Vagina (tissue), 2 donors: Measurements from ENCODE around the gene FAF1. TPM values are rescaled to one million over a fixed set of nuclear protein-coding genes. Genes with fewer than 3 reads are reported as not detected.
A peak's percentile ranks its signal among the peaks of the same experiment; 100 is the strongest.
"Not testable (repeated sequence)": the region's sequence is repeated elsewhere in the genome, so short reads cannot be mapped to it uniquely, and the experiment has no call there.

Source experiments
- DNase-seq, 2 donors: peaks; one replicate each; pipeline ENCODE4 v3.0.0-alpha.2; 2017; ENCODE audit errors: extremely low spot score in 2 of 2
- H3K27ac ChIP-seq: fragments of 200-600 bp; sonication (generic); one replicate; pipeline ENCODE4 v1.5.1; 2019
- H3K27me3 ChIP-seq: fragments of 200-600 bp; sonication (generic); one replicate; pipeline ENCODE4 v1.5.1; 2019
- H3K36me3 ChIP-seq, 2 donors: fragments of 200-600 bp; sonication (generic); one replicate each; pipeline ENCODE4 v1.5.1; 2017 to 2019
- H3K4me1 ChIP-seq: fragments of 200-600 bp; sonication (generic); one replicate; pipeline ENCODE4 v1.5.1; 2019
- H3K4me3 ChIP-seq, 2 donors: fragments of 200-600 bp; sonication (generic); 1 replicate in 1 of 2; 2 replicates in 1 of 2; pipeline ENCODE4 v1.5.1; 2016 to 2019
- H3K9me3 ChIP-seq: fragments of 200-600 bp; sonication (generic); one replicate; pipeline ENCODE4 v1.5.1; 2019
- POLR2A ChIP-seq, 2 donors: fragments of 450-650 bp; IDR thresholded peaks; one replicate each; pipeline ENCODE4 v1.6.1; 2017; ENCODE audit warnings: antibody characterized with exemption in 2 of 2, mild to moderate bottlenecking in 2 of 2, moderate library complexity in 2 of 2
- POLR2AphosphoS5 ChIP-seq, 2 donors: sonication (generic); formaldehyde crosslinking; IDR thresholded peaks; one replicate each; pipeline ENCODE4 v1.9.0; 2017; ENCODE audit warnings: antibody characterized with exemption in 2 of 2, mild to moderate bottlenecking in 2 of 2, low read depth in 1 of 2; ENCODE audit not compliant: insufficient read depth in 1 of 2
- intact Hi-C: fragments of 100-400 bp; cut with DNase I; formaldehyde crosslinking; loops from one replicate; pipeline ENCODE4 v1.15.1; 2023
- total RNA-seq: library from RNA; depleted of rRNA; stranded (reverse); fragments of >200 nt; gene quantifications from one replicate; pipeline ENCODE4 v1.2.3, GENCODE V29; 2016
- TF ChIP-seq, protein P1 (sequence below), 3 experiments: fragments of 450-650 bp in 2 of 3; fragments of 200-600 bp in 1 of 3; sonication (generic) in 1 of 3; IDR thresholded peaks; one replicate each; pipeline ENCODE4 v1.5.1; 2017 to 2019; ENCODE audit warnings: antibody characterized with exemption in 3 of 3, mild to moderate bottlenecking in 2 of 3, moderate library complexity in 2 of 3

Gene FAF1
- 40.0 TPM for total RNA-seq

DNA sequence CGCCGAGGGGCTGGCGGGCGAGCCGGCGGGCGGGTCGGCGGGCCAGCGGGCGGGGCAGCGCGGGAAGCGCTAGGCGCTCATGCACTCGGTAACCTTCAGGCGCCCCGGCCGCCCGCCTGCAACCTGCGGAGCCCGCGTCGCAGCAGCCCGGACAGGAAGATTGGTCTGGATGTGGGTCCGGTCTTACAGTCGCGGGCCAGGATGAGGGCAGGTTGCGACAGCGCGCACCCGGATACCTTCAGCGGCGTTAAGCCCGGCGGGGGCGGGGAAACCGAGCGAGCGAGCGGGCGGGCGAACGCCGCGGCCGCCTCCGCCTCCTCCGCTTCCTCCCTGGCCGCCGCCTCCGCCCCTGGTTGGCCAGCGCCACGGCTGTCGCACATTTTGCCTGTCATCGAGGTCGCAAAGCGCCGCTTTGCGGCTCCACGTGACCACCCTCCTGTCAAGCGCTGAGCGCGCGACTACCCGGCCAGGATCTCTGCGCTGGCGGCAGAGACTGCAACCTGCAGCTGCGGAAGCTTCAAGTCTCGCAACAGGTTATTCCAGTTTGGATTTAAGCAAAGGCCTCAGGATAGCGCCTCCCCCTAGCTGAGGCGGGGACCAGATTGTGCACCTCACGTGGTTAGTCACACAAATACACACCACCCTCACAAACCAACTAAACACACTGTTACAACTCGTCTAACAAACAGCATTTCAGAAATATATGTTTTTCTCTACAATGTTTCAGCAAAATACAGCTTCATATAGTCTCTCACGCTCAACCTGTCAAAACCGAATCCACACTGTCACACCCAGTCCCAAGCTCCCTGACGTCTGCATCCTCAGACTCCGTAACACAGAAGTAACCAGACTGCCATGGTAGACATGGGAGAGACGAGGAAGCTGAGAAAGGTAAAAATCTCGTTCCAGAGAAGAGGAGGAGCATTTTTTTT, at the start of gene FAF1:
TSS of gene FAF1 (minus strand) at position 355 of the 932 bp plus-strand sequence. CDS start 456 bp downstream, outside the sequence.
- intact Hi-C loops = no loop called here

DNA sequence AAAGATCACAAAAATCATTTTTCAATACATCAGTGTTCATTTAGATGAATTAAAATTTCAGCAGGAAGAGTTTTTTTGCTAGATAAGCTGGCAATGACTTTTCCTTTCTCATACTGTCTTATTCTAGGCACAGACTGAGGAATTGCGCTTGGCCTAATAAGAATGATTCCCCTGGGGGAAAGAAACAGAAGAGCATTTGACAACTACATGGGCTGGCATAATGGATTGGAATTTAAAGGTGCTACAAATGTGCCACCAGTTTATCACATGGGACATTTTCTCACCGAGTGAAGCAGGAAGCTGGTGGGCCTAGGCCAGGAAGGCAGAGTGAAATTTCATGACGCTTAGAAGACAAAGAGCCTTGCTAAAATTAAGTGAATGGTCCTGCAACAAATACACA, 49.3 kb upstream of the FAF1 start:
- H3K4me1 ChIP-seq = no peaks in the 10 kb centered on the region
- no peak overlapping the region for H3K27ac ChIP-seq
- H3K36me3 ChIP-seq = no peaks in the 10 kb centered on the region
- H3K9me3 ChIP-seq = peaks cover 3% of the 10 kb centered on the region
- no peak overlapping the region for H3K4me3 ChIP-seq
- TF ChIP-seq POLR2AphosphoS5 (IDR thresholded peaks at IDR 0.05; ENCODE audit: insufficient read depth in 1 of 2, low read depth in 1 of 2) (no peak), POLR2A (IDR thresholded peaks at IDR 0.05) (no peak)
- TF ChIP-seq, protein P1, sequence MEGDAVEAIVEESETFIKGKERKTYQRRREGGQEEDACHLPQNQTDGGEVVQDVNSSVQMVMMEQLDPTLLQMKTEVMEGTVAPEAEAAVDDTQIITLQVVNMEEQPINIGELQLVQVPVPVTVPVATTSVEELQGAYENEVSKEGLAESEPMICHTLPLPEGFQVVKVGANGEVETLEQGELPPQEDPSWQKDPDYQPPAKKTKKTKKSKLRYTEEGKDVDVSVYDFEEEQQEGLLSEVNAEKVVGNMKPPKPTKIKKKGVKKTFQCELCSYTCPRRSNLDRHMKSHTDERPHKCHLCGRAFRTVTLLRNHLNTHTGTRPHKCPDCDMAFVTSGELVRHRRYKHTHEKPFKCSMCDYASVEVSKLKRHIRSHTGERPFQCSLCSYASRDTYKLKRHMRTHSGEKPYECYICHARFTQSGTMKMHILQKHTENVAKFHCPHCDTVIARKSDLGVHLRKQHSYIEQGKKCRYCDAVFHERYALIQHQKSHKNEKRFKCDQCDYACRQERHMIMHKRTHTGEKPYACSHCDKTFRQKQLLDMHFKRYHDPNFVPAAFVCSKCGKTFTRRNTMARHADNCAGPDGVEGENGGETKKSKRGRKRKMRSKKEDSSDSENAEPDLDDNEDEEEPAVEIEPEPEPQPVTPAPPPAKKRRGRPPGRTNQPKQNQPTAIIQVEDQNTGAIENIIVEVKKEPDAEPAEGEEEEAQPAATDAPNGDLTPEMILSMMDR (IDR thresholded peaks at IDR 0.05) = no peak
- intact Hi-C loops = no loop called here
- H3K27me3 ChIP-seq = no peaks in the 10 kb centered on the region
- no peak for DNase-seq

More for the DNA sequence above, at the start of gene FAF1:
- H3K36me3 ChIP-seq = no peaks in the 10 kb centered on the region
- no peaks in the 10 kb centered on the region for H3K27me3 ChIP-seq
- H3K4me1 ChIP-seq = peaks cover 18% of the 10 kb centered on the region
- no peaks in the 10 kb centered on the region for H3K9me3 ChIP-seq
- DNase-seq = peak in 1 of 2 donors; percentile 97
- TF ChIP-seq, protein P1 (IDR thresholded peaks at IDR 0.05) = peak in 2 of 3 experiments; percentile 27 to 31
- TF ChIP-seq POLR2A (IDR thresholded peaks at IDR 0.05) = peak in 1 of 2 donors; percentile 59
- TF ChIP-seq POLR2AphosphoS5 (IDR thresholded peaks at IDR 0.05; ENCODE audit: insufficient read depth in 1 of 2, low read depth in 1 of 2) = peak; percentile 93 to 95
- H3K27ac ChIP-seq = peak within 1 kb of the TSS; percentile 82
- peak within 1 kb of the TSS; percentile 46 to 70 for H3K4me3 ChIP-seq

DNA sequence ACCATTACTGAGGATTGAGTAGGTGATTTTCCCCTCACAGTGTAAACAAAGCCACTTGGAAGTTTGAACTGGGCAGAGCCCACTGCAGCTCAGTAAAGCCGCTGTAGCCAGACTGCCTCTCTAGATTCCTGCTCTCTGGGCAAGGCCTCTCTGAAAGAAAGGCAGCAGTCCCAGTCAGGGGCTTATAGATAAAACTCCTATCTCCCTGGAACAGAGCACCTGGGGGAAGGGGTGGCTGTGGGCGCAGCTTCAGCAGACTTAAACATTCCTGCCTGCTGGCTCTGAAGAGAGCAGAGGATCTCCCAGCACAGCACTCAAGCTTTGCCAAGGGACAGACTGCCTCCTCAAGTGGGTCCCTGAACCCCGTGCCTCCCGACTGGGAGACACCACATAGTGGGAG, 45.5 kb upstream of the FAF1 start:
- H3K36me3 ChIP-seq, DNase-seq, H3K27ac ChIP-seq, H3K9me3 ChIP-seq, H3K27me3 ChIP-seq, H3K4me1 ChIP-seq, H3K4me3 ChIP-seq, intact Hi-C loops: not testable (repeated sequence)

DNA sequence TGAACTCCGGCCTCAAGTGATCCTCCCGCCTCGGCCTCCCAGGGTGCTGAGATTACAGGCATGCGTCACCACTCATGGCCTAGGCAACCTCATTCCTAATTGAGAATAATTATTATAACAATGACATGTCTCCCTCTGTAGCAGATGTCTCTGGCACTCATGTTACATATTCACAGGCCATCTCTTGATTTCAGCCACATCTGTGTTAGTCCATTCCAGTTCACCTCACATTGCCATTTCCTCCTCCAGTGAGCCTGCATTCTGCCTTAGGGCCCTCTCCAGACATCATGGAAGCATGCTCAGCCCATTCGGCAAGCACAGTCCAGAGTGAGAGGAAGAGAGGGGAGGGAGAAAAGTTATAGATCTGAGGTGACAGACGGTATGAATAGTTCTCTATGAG, 42.4 kb upstream of the FAF1 start:
- TF ChIP-seq, protein P1 (IDR thresholded peaks at IDR 0.05) = no peak
- TF ChIP-seq POLR2A (IDR thresholded peaks at IDR 0.05) (no peak), POLR2AphosphoS5 (IDR thresholded peaks at IDR 0.05; ENCODE audit: insufficient read depth in 1 of 2, low read depth in 1 of 2) (no peak)
- Histone ChIP-seq H3K4me1 (no peaks in the 10 kb centered on the region), H3K27ac (no peak overlapping the region), H3K9me3 (no peaks in the 10 kb centered on the region), H3K4me3 (no peak overlapping the region), H3K36me3 (no peaks in the 10 kb centered on the region), H3K27me3 (no peaks in the 10 kb centered on the region)
- intact Hi-C loops = no loop called here
- DNase-seq = no peak

DNA sequence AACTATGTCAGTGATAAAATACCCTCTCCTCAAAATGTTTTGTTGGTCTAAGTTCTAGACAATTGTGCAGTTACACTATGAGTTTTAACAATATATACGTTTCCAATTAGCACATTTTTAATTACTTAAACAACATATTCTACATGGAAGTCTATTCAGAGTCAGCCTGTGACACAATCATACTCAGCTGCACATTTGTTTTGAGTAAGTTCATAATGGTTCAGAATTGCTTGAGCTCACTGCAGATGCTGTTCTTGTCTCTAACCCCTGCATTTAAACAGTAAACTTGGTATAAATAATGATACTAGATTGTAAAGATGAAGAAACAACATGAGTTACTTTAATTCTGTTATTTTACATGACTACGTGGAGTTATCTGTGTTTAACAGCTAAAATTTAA, 40.6 kb upstream of the FAF1 start:
- no peak for TF ChIP-seq POLR2AphosphoS5 (IDR thresholded peaks at IDR 0.05; ENCODE audit: insufficient read depth in 1 of 2, low read depth in 1 of 2)
- TF ChIP-seq, protein P1 (IDR thresholded peaks at IDR 0.05) = no peak
- no peak for TF ChIP-seq POLR2A (IDR thresholded peaks at IDR 0.05)
- intact Hi-C loops = no loop called here
- Histone ChIP-seq H3K4me3 (no peak overlapping the region), H3K4me1 (no peaks in the 10 kb centered on the region), H3K27ac (no peak overlapping the region), H3K36me3 (no peaks in the 10 kb centered on the region), H3K27me3 (no peaks in the 10 kb centered on the region), H3K9me3 (no peaks in the 10 kb centered on the region)
- no peak for DNase-seq
